Lower leg skin (tissue), 3 donors: Measurements from ENCODE around the gene NCDN.

Experiments
- POLR2A ChIP-seq, 2 donors: fragments of 450-650 bp; IDR thresholded peaks; one replicate each; pipeline ENCODE4 v1.6.1; 2016 to 2017; ENCODE audit warnings: antibody characterized with exemption in 2 of 2, mild to moderate bottlenecking in 1 of 2, moderate library complexity in 1 of 2
- TF ChIP-seq, protein P1 (sequence below), 3 donors: fragments of 450-650 bp; IDR thresholded peaks; one replicate each; pipeline ENCODE4 v1.5.1; 2016; ENCODE audit warnings: antibody characterized with exemption in 3 of 3, mild to moderate bottlenecking in 3 of 3, moderate library complexity in 2 of 3

- TF ChIP-seq, protein P1, sequence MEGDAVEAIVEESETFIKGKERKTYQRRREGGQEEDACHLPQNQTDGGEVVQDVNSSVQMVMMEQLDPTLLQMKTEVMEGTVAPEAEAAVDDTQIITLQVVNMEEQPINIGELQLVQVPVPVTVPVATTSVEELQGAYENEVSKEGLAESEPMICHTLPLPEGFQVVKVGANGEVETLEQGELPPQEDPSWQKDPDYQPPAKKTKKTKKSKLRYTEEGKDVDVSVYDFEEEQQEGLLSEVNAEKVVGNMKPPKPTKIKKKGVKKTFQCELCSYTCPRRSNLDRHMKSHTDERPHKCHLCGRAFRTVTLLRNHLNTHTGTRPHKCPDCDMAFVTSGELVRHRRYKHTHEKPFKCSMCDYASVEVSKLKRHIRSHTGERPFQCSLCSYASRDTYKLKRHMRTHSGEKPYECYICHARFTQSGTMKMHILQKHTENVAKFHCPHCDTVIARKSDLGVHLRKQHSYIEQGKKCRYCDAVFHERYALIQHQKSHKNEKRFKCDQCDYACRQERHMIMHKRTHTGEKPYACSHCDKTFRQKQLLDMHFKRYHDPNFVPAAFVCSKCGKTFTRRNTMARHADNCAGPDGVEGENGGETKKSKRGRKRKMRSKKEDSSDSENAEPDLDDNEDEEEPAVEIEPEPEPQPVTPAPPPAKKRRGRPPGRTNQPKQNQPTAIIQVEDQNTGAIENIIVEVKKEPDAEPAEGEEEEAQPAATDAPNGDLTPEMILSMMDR (IDR thresholded peaks at IDR 0.05) = no peak
- TF ChIP-seq POLR2A (IDR thresholded peaks at IDR 0.05) = no peak
These were observed 14.7 kb downstream of the NCDN start for GRCh38 chr1:35572296-35572695.
